Karpas-422 (cell line): Measurements from ENCODE around the gene ALG8. TPM values are rescaled to one million over a fixed set of nuclear protein-coding genes. Genes with fewer than 3 reads are reported as not detected.

ENCODE experiments used
- DNase-seq: peaks from one replicate; pipeline ENCODE4 v3.0.0-alpha.2; 2015
- H2AFZ ChIP-seq: fragments of 200-600 bp; sonication (generic); 2 replicates; pipeline ENCODE4 v1.6.1; 2014; ENCODE audit warnings: antibody characterized with exemption, low read length, mixed read lengths
- H3K27ac ChIP-seq: fragments of 200-600 bp; sonication (generic); 2 replicates; pipeline ENCODE4 v1.5.1; 2014; ENCODE audit warnings: mild to moderate bottlenecking, low read length, moderate library complexity
- H3K27me3 ChIP-seq: fragments of 200-600 bp; sonication (generic); 2 replicates; pipeline ENCODE4 v1.6.1; 2014; ENCODE audit warnings: low read length, mixed read lengths
- H3K36me3 ChIP-seq: fragments of 200-600 bp; sonication (generic); 2 replicates; pipeline ENCODE4 v1.6.1; 2014; ENCODE audit warnings: low read length, mixed read lengths; ENCODE audit not compliant: insufficient read depth
- H3K4me1 ChIP-seq: fragments of 200-600 bp; sonication (generic); 2 replicates; pipeline ENCODE4 v1.6.1; 2014; ENCODE audit warnings: mild to moderate bottlenecking, low read length, mixed read lengths
- H3K4me2 ChIP-seq: fragments of 200-600 bp; sonication (generic); 2 replicates; pipeline ENCODE4 v1.6.1; 2014; ENCODE audit warnings: low read length, low read depth, mild to moderate bottlenecking; ENCODE audit not compliant: poor library complexity, severe bottlenecking
- H3K4me3 ChIP-seq: fragments of 200-600 bp; sonication (generic); 2 replicates; pipeline ENCODE4 v1.5.1; 2014; ENCODE audit warnings: mild to moderate bottlenecking, antibody characterized with exemption, low read length, mixed read lengths
- H3K79me2 ChIP-seq: fragments of 200-600 bp; sonication (generic); 2 replicates; pipeline ENCODE4 v1.6.1; 2014; ENCODE audit warnings: mild to moderate bottlenecking, low read length, mixed read lengths
- H3K9ac ChIP-seq: fragments of 200-600 bp; sonication (generic); 2 replicates; pipeline ENCODE4 v1.6.0; 2014; ENCODE audit warnings: low read length
- H3K9me2 ChIP-seq: fragments of 200-600 bp; sonication (generic), shearing (Covaris generic); replicated peaks from 2 replicates; pipeline ENCODE4 v1.6.0; 2014; ENCODE audit warnings: mild to moderate bottlenecking, low read length, moderate library complexity; ENCODE audit not compliant: insufficient read depth
- H3K9me3 ChIP-seq: fragments of 300-700, 200-600 bp; sonication (generic); 2 replicates; pipeline ENCODE4 v1.6.1; 2014; ENCODE audit warnings: low read length, mixed read lengths
- H4K20me1 ChIP-seq: fragments of 200-600 bp; sonication (generic); 2 replicates; pipeline ENCODE4 v1.6.1; 2014; ENCODE audit warnings: mild to moderate bottlenecking, antibody characterized with exemption, low read length, low read depth; ENCODE audit not compliant: insufficient read depth
- total RNA-seq: library from RNA; depleted of rRNA; stranded (reverse); fragments of >200 nt; shearing (Covaris generic); gene quantifications from 2 replicates; pipeline ENCODE4 v1.2.3, GENCODE V29; 2014; ENCODE audit warnings: low replicate concordance

ALG8 gene
- total RNA-seq, 1 experiment from 2014 or later: 71.0 TPM

DNA sequence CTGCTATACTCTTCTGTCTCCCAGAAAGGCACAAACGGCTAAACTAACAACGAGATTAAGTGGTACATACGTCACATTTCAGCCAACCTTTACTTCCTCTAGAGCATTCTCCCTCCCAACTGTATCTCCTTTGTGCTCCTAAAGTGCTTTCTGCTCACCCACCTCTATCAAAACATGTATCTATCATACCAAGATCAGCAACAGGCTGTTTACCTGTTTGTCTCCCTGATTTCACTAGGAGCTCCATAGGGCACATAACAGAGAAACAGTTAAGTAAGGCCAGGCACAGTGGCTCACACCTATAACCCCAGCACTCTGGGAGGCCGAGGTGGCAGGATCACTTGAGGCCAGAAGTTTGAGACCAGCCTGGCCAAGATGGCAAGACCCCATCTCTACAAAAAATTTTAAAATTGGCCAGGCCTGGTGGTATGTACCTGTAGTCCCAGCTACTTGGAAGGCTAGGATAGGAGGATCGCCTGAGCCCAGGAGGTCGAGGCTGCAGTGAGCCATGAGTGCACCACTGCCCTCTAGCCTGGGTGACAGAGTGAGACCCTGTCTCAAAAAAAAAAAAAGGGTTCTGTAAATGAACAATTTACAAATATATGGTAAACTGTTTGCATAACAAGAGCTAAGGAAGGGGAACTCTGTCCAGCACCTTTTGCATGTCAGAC, 62.6 kb downstream of the ALG8 start:
- Histone ChIP-seq H3K4me3 (no peak overlapping the region), H3K79me2 (peaks cover 73% of the 10 kb centered on the region), H3K4me2 (peak overlapping the region; percentile 96), H3K9me2 (no peaks in the 10 kb centered on the region), H3K27me3 (no peaks in the 10 kb centered on the region), H2AFZ (no peak overlapping the region), H3K9me3 (no peaks in the 10 kb centered on the region), H3K36me3 (peaks cover 7% of the 10 kb centered on the region; the same call in 1 of the 2 replicates), H3K9ac (no peak overlapping the region), H3K4me1 (peaks cover 29% of the 10 kb centered on the region), H3K27ac (no peak overlapping the region), H4K20me1 (peaks cover 20% of the 10 kb centered on the region)
- no peak for DNase-seq

DNA sequence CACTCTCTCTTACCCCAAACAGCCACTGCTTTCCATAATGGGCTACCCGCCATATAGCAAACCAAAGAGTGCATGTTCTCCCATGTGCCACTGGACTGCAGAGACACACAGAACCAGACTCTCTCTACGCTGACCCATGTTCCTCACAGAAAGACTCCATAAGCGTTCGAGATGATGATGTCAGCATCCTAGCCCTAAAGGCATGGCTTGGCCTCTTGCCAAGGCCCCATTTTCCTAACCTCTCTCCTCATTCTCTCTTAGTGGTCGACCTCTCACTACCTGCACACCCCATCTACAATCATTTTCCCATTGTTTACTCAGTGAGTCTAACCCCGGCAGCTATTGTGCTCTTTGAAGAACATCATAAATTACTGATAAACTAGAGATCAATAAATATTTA, 64.7 kb downstream of the ALG8 start:
- Histone ChIP-seq H3K27me3 (no peaks in the 10 kb centered on the region), H3K79me2 (peaks cover 83% of the 10 kb centered on the region), H3K9ac (no peak overlapping the region), H4K20me1 (peaks cover 20% of the 10 kb centered on the region), H3K4me1 (peaks cover 23% of the 10 kb centered on the region), H3K36me3 (peaks cover 25% of the 10 kb centered on the region; the same call in 1 of the 2 replicates), H2AFZ (no peak overlapping the region), H3K4me3 (no peak overlapping the region), H3K27ac (no peak overlapping the region), H3K4me2 (no peak overlapping the region), H3K9me3 (no peaks in the 10 kb centered on the region), H3K9me2 (no peaks in the 10 kb centered on the region)
- DNase-seq: no peak

DNA sequence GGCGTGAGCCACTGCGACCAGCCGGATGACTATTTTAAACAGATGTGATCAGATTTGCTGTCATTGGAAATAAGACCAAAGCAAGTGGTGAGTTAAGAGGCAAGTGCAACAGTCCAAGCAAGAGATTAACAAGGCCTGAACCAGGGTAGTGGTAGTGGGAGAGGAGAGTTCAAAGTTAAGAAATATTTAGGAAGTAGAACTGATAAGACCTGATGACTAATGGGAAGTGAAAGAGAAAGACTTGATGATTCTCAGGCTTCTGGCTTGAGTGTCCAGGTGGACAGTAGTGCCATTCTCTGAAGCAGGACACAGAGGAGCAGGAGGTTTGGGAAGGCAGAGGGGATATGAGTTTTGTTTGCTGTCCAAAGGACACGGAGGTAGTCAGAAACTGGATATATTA, 67.0 kb downstream of the ALG8 start:
- Histone ChIP-seq H3K9me3 (no peaks in the 10 kb centered on the region), H3K4me3 (no peak overlapping the region), H3K27me3 (no peaks in the 10 kb centered on the region), H3K4me1 (peaks cover 12% of the 10 kb centered on the region), H3K36me3 (peaks cover 31% of the 10 kb centered on the region; the same call in 1 of the 2 replicates), H3K27ac (no peak overlapping the region), H3K79me2 (peaks cover 64% of the 10 kb centered on the region), H3K9ac (no peak overlapping the region), H3K9me2 (no peaks in the 10 kb centered on the region), H2AFZ (no peak overlapping the region), H3K4me2 (no peak overlapping the region), H4K20me1 (peaks cover 18% of the 10 kb centered on the region)
- DNase-seq: no peak

DNA sequence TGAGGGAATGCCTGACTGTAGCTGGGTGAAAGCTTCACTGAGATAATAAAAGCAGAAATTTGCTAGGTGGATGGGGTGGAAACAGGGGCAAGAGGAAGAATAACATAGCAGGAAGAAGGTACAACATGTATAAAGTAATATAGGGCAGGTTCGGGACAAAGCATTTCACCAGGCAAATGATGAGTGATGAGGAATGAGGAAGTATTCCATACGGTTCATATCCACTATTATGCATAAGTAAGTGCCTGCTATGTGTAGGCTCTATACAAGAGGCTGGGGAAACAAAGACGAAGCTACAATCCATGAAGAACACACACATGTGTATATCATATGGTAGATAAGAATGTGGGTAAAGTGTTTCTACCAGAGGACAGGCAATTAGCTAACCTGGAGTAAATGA, 67.7 kb downstream of the ALG8 start:
- Histone ChIP-seq H3K9me2 (no peaks in the 10 kb centered on the region), H3K36me3 (peaks cover 31% of the 10 kb centered on the region; the same call in 1 of the 2 replicates), H4K20me1 (peaks cover 14% of the 10 kb centered on the region), H3K9me3 (no peaks in the 10 kb centered on the region), H3K27ac (no peak overlapping the region), H3K4me3 (no peak overlapping the region), H2AFZ (no peak overlapping the region), H3K27me3 (no peaks in the 10 kb centered on the region), H3K79me2 (peaks cover 57% of the 10 kb centered on the region), H3K4me2 (no peak overlapping the region), H3K4me1 (peaks cover 5% of the 10 kb centered on the region; the same call in 1 of the 2 replicates), H3K9ac (no peak overlapping the region)
- DNase-seq: no peak

DNA sequence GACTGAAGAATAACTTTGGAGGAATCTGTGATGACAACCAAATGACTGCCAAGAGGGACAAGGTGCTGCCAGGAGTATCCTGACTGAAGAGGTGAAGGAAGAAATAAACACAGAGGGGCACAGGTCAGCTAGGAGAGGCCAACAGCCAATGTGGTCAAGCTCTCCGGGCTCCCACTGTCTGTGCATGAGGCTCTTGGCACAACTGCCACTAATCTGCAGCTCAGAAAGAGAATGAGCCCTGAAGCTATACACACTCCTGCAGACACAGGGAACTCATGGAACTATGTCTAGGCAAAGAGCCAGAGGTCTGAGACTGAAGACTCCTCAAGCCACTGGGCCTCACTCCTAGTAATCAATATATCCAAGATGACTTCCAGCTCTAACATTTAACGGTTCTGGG, 68.8 kb downstream of the ALG8 start:
- H3K79me2 ChIP-seq: peaks cover 46% of the 10 kb centered on the region
- no peaks in the 10 kb centered on the region for H3K9me2 ChIP-seq
- H3K27me3 ChIP-seq: no peaks in the 10 kb centered on the region
- H4K20me1 ChIP-seq: peaks cover 8% of the 10 kb centered on the region
- H3K27ac ChIP-seq: no peak overlapping the region
- no peak overlapping the region for H3K4me3 ChIP-seq
- no peak overlapping the region for H2AFZ ChIP-seq
- no peaks in the 10 kb centered on the region for H3K4me1 ChIP-seq
- DNase-seq: no peak
- H3K9ac ChIP-seq: no peak overlapping the region
- H3K4me2 ChIP-seq: no peak overlapping the region
- peaks cover 27% of the 10 kb centered on the region; the same call in 1 of the 2 replicates for H3K36me3 ChIP-seq
- H3K9me3 ChIP-seq: no peaks in the 10 kb centered on the region

DNA sequence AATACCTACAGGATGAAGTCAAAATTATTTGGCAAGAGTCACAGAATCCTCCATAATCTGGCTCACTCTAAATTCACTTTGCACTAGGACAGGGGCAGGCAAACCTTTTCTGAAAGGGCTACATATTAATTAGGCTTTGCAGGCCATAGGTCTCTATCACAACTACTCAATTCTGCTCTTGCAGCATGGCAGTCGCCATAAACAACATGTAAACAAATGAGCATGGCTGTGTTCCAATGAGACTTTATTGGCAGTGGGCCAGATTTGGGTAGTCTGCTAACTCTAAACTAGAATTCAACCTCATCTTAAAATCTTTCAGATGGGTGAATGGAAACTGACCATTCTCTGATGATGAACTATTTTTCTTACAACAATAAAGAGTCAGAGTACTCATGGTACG, 70.0 kb downstream of the ALG8 start:
- Histone ChIP-seq H3K36me3 (peaks cover 25% of the 10 kb centered on the region; the same call in 1 of the 2 replicates), H3K79me2 (peaks cover 34% of the 10 kb centered on the region)

DNA sequence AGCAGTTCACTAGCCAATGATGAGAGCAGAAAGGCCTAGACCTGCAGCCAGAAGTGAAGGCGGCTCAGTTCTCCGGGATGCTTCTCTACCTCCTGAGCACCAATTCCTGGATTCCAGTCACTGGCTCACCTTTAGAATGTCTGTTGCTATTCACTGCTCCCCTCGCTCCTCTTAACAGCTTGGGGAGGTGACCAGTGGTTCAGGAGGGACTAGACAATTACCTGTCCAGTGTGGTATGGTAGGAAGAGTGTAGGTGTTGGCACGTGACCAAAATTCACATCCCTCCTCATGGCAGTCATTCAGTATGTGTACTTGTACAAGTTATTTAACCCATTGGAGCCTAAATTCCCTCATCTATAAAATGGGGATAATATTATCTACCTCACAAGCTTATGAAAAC, 71.7 kb downstream of the ALG8 start:
- H3K9ac ChIP-seq: no peak overlapping the region
- peaks cover 18% of the 10 kb centered on the region for H3K79me2 ChIP-seq
- H3K4me2 ChIP-seq: no peak overlapping the region
- H2AFZ ChIP-seq: no peak overlapping the region
- H3K9me3 ChIP-seq: no peaks in the 10 kb centered on the region
- H3K4me1 ChIP-seq: no peaks in the 10 kb centered on the region
- H3K4me3 ChIP-seq: no peak overlapping the region
- H3K36me3 ChIP-seq: peaks cover 23% of the 10 kb centered on the region; the same call in 1 of the 2 replicates
- H3K27me3 ChIP-seq: no peaks in the 10 kb centered on the region
- peaks cover 8% of the 10 kb centered on the region; the same call in 1 of the 2 replicates for H4K20me1 ChIP-seq
- no peak overlapping the region for H3K27ac ChIP-seq
- H3K9me2 ChIP-seq: no peaks in the 10 kb centered on the region
- DNase-seq: no peak

More for the DNA sequence above, 70.0 kb downstream of the ALG8 start:
- Histone ChIP-seq H3K4me3 (no peak overlapping the region), H2AFZ (no peak overlapping the region), H3K4me1 (no peaks in the 10 kb centered on the region), H3K4me2 (no peak overlapping the region), H3K9me3 (no peaks in the 10 kb centered on the region), H3K9ac (no peak overlapping the region), H4K20me1 (peaks cover 8% of the 10 kb centered on the region; the same call in 1 of the 2 replicates), H3K27ac (no peak overlapping the region), H3K9me2 (no peaks in the 10 kb centered on the region), H3K27me3 (no peaks in the 10 kb centered on the region)
- DNase-seq: no peak

DNA sequence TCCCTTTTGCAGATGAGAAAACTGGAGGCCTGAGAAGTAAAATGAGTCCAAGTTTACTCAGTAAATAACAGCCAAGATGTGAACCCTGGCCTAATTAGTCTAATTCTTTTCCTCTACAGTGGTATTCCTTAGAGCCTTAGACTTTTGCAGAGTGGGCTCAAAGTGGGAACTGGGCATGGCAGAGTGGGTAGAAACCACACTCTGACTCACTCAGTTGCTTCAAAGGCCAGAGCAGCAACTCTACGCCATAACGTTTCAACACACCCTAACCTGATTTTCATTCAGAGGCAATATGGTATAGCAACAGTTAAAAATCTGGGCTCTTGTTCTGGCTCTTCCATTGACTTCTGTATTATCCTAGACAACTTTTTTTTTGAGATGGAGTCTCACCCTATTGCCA, 73.0 kb downstream of the ALG8 start:
- no peak overlapping the region for H3K27ac ChIP-seq

More for the DNA sequence above, 73.0 kb downstream of the ALG8 start:
- Histone ChIP-seq H3K4me1 (no peaks in the 10 kb centered on the region), H2AFZ (no peak overlapping the region), H3K36me3 (peaks cover 19% of the 10 kb centered on the region; the same call in 1 of the 2 replicates), H3K4me2 (no peak overlapping the region), H4K20me1 (0 out of 2 replicates have a peak, but pooled peaks cover 3% of the 10 kb centered on the region), H3K4me3 (no peak overlapping the region), H3K27me3 (no peaks in the 10 kb centered on the region), H3K9me3 (no peaks in the 10 kb centered on the region), H3K9ac (no peak overlapping the region), H3K9me2 (no peaks in the 10 kb centered on the region), H3K79me2 (peaks cover 13% of the 10 kb centered on the region)
- DNase-seq: no peak
